Non-pigmented ciliary epithelial cell (primary cell): Measurements from ENCODE around the gene ACAT2.
"Not testable (repeated sequence)": the region's sequence is repeated elsewhere in the genome, so short reads cannot be mapped to it uniquely, and the experiment has no call there.

Experiments
- DNase-seq: peaks from one replicate; pipeline ENCODE4 v3.0.0-alpha.2; 2010; ENCODE audit warnings: low read depth

ACAT2 gene

GRCh38 chr6:159761873-159762680, at the start of gene ACAT2:
Gene ACAT2 (plus strand): TSS chr6:159762045. CDS start chr6:159762088, 43 bp downstream.
- DNase-seq: peak; percentile 73

GRCh38 chr6:159712389-159712788, 49.5 kb upstream of the ACAT2 start:
- DNase-seq: not testable (repeated sequence)

- DNase-seq: no peak
Observed at GRCh38 chr6:159713984-159714383, 47.9 kb upstream of the ACAT2 start.

DNA sequence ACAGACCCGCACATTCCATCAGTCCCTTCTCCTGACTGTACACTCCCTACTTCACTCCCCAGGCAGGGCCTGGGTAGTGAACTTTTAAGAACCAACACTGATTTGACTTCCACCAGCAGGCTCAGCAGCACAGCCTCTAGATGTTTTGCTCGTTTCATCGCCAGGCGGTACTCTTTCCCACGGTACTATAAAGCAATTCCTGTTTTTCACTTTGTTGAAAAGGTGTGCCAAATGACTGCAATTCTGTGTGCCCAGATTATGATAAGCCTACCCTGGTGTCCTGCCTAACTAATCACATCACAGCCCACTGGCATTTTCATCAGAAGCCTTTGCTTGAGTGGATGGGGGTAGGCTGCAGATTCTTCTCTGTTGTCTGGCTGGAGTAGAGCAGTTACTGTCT, 47.4 kb upstream of the ACAT2 start:
- no peak for DNase-seq

DNA sequence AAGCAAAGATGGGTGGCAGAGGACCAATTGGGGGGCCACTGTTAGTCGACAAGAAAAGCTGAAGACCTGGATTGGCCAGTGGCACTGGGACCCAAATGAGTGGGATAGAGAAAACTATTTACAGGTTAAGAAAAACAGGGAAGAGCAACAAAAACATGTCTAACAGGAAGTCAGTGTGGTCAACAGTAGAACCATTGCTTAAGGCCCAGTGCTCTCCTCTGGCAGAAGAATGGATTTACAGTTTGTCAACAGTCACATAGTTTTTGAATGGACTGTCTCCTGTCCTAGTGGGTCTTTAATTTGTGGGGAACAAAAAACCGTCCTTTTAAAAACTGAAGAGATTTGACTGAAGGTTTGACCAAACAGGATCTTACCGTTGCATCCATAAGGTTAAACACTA, 46.7 kb upstream of the ACAT2 start:
- DNase-seq: no peak

- DNase-seq: no peak
Observed at GRCh38 chr6:159715605-159716004, 46.2 kb upstream of the ACAT2 start.

- DNase-seq: peak; percentile 73
Observed at GRCh38 chr6:159716247-159717096, 45.4 kb upstream of the ACAT2 start.

GRCh38 chr6:159718634-159719033, 43.2 kb upstream of the ACAT2 start:
- no peak for DNase-seq

- no peak for DNase-seq
Observed at GRCh38 chr6:159719287-159719686, 42.6 kb upstream of the ACAT2 start.

GRCh38 chr6:159720708-159721107, 41.1 kb upstream of the ACAT2 start:
- no peak for DNase-seq

DNA sequence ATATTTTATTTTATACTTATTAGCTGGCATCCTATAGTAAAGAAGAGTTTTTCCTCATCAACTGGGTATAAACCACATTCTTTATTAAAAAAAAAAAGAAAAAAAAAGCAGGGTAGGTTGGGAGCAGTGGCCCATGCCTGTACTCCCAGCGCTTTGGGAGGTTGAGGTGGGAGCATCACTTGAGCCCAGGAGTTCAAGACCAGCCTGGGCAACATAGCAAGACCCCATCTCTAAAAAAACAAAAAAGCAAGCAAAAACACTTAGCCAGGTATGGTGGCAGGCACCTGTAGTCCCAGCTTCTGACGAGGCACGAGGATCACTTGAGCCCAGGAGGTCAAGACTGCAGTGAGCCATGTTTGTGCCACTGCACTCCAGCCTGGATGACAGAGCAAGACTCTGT, 39.9 kb upstream of the ACAT2 start:
- DNase-seq: not testable (repeated sequence)

DNA sequence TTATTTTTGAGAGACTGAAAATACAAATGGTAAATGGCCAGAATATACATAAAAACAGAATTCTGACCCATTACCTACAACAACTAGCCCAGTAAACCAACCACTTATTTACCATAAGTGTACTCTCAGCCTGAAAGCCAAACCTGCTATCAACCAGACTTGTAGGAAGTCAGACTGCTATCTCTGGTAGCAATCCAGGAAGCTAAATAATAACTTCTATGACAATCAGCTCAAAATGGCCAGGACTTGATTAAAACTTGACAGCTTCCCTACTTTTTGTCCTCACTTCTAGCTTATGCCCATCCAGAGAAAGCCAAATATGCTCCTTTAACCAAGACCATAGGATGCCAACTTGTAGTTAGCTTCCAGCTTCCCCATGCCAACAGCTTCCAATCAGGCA, 39.2 kb upstream of the ACAT2 start:
- no peak for DNase-seq

DNA sequence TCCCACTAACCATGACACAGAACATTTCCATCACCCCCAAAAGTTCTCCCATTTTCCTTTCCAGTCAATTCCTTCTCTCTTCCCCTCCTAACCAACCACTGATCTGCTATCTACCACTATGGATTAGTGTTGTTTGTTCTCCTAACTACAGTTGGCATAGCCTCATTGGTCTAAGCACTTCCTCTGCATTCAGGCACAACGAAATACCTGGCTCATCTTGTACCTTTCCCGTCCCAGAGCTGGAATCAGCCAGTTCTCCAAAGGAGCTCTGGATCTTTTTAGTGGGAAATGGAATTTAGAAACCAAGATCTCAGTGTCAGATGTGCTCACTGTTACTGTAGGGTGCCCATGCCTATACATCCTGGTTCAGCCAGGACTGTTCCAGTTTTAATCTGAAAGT, 38.6 kb upstream of the ACAT2 start:
- no peak for DNase-seq

GRCh38 chr6:159724778-159725177, 37.1 kb upstream of the ACAT2 start:
- no peak for DNase-seq

- not testable (repeated sequence) for DNase-seq
Observed at GRCh38 chr6:159725208-159725607, 36.6 kb upstream of the ACAT2 start.

DNA sequence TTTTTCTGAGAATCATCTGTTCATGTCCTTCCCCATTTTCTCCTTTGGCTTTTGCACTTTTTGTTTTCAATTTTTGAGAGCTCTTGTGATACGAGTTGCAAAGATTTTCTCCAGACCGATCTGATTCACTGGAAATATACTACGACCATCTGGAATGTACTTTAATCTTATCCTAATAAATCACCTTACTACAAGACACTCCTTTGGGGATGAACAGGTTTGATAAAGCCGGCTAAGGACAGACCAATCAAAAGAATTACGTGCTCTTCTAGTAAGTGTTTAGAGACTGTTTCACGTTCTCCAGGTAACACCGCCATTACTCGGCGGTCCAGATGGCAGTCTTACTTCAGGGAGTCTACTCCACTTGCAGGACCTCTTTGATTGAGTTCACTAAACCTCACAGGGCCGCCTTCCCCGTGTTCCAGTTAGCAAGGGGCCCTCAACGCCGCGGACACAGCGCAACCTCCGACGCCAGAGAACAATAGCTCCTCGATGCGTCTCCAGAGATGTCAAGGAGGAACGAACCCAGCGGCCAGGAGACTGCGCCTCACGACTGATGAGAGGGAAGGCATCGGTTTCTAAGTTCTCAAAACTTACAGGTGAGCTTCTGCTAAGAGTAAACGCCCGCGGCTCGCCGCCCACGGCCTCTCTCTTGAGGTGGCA, 35.5 kb upstream of the ACAT2 start:
- no peak for DNase-seq

DNA sequence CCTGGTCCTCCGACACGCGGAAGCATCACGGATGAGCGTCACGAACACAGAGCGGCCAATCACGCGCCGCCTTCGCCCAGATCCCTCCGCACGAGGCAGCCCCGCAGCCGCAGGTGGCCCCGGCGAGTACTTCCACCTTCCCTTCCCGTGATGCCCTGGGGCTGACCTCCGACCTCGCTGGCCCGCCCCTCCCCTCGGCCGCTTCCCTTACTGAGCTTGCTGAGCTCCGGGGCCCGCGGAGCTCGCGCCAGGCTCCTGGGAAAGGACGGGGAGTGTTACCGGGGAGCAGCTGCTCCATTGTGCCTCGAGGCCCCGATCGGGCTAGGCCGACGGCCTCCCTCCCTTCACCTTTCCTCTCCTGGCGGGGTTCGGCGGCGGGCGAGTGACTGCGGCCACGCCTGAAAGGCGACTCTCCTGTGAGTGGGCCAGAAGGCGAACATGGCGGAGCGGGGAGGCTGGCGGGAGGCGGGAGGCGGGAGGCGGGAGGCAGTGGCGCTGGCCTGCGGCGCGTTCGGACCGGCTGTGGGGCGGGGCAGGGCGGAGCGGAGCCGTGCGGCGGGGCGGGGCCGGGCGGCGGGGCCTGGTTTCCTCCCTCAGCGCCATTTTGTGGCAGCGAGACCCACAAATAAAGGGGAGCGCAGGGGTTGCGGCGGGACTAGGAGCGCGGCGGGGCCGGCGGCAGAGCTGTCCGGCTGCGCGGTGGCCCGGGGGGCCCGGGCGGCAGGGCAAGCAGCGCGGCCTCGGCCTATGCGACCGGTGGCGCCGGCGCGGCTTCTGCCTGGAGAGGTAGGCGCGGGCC, 34.7 kb upstream of the ACAT2 start, which contains the start of gene WTAP:
TSS of gene WTAP (plus strand) at position 589 of the 799 bp plus-strand sequence. CDS start 8,760 bp downstream, outside the sequence.
- DNase-seq: peak; percentile 65

- no peak for DNase-seq
Observed at GRCh38 chr6:159727717-159728445, 34.0 kb upstream of the ACAT2 start.

DNA sequence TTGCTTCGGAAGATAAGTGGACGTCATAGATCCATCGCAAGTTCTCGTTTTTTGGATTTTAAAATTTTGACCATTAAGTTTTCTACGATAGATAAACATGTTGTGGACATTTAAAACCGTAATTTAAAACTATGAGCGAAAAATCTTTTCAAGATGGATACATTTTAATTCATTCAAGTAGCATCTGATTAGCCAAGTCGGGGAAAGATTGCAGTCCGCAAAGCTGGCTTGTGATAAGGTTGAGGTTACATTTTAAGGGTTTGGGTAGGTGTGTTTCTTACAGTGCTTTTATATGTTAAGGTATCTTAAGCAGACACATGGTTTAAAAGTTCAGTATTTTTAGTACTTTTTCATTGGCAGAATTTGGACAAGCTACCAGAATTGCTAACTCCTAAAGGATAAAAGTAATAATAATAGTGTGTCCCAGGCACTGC, 33.3 kb upstream of the ACAT2 start:
- DNase-seq: no peak

DNA sequence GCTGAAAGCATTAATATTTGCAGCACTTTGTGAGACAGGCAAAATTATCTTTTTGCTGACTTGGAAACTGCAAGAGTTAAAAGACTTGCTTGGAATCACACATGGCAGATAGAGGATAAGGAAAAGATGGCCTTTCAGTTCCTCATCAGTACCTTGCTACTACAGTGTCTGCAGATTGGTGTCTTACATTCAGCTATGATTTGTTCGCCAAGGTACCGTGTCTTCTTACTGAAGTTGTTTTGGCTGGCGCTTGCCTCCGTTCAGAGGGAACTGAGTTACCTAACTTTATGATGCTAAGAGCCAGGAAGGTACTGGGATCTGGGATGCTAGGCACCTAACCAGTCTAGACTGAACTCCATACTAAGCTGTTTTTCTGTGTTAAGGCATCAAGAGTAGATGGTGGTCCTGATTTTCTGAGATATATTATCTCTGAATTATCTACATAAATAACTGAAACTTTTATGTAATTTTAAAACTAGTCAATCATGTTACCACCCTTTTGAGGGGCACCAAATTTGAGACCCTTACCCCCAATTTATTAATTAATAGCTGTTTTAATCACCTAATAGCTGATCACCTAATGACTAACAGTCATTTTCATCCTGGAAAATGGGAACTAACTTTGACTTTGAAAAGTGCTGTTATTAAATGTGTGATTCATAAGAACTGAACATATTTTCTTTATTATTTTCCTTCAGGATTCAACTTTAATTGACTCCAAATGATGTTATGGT, 32.1 kb upstream of the ACAT2 start:
- no peak for DNase-seq
